K562 (cell line): ENCODE measurements around the gene TCF4. TPM values are rescaled to one million over a fixed set of nuclear protein-coding genes. Genes with fewer than 3 reads are reported as not detected.

Experiments
- ATAC-seq: fragments of 200-7000 bp; cut with Tn5 transposase; 3 replicates; pipeline ENCODE4 v1.9.1; 2020; ENCODE audit warnings: moderate library complexity
- BruUV-seq: library from RNA; stranded (reverse); fragments of 400-500 nt; replicated peaks from 2 replicates; lab custom pipeline; 2021; lab: Mats Ljungman, UMichigan
- CTCF ChIA-PET: fragments of 300-600 bp; formaldehyde crosslinking; extraction: SDS; loops from one replicate; lab custom pipeline; 2021; ENCODE audit warnings: low intra/inter-chr PET ratio; lab: Yijun Ruan, JAX
- POLR2A ChIA-PET: fragments of 300-600, 350-650 bp; sonication (Branson Sonifier 250); formaldehyde crosslinking; extraction: SDS; loops from one replicate; lab custom pipeline; 2021; ENCODE audit warnings: antibody characterized with exemption, inconsistent platforms; lab: Yijun Ruan, JAX
- DNase-seq, 4 experiments: peaks; one replicate each; pipeline versions ENCODE4 v3.0.0 to v3.0.0-alpha.2; 2011 to 2018; ENCODE audit warnings: low spot score in 3 of 4, mixed read lengths in 3 of 4; ENCODE audit errors: extremely low read depth in 1 of 4
- FAIRE-seq: peaks from 2 replicates; lab custom pipeline; 2011; peaks lifted over from hg19 to GRCh38; lab: Jason Lieb, UNC
- H2AFZ ChIP-seq: 2 replicates; pipeline ENCODE4 v1.6.0; 2011; ENCODE audit warnings: low read depth, low read length, control low read depth, inconsistent platforms
- H3K27ac ChIP-seq: fragments of 200-600 bp; 3 replicates; pipeline ENCODE4 v1.8.0; 2011; ENCODE audit warnings: low read depth, mild to moderate bottlenecking, control low read depth, inconsistent platforms, low read length, moderate library complexity, mixed read lengths; ENCODE audit errors: extremely low read depth
- H3K27me3 ChIP-seq, 2 experiments: fragments of 300-600 bp in 1 of 2; 2 replicates in 1 of 2; 3 replicates in 1 of 2; pipeline versions ENCODE4 v1.6.0 to v1.8.0; 2011; ENCODE audit warnings: inconsistent platforms in 2 of 2, low read length in 2 of 2, mild to moderate bottlenecking in 1 of 2, mixed read lengths in 1 of 2, moderate library complexity in 1 of 2; ENCODE audit not compliant: control insufficient read depth in 2 of 2, insufficient read depth in 2 of 2
- H3K36me3 ChIP-seq: fragments of 300-600 bp; 3 replicates; pipeline ENCODE4 v1.8.0; 2011; ENCODE audit warnings: mild to moderate bottlenecking, low read length, inconsistent platforms; ENCODE audit not compliant: control insufficient read depth, insufficient read depth
- H3K4me1 ChIP-seq, 2 experiments: fragments of 200-600 bp in 1 of 2; replicated peaks in 1 of 2; 2 replicates in 1 of 2; 3 replicates in 1 of 2; pipeline versions ENCODE4 v1.5.1 to v1.8.0; 2011; ENCODE audit warnings: inconsistent platforms in 2 of 2, low read length in 2 of 2, mild to moderate bottlenecking in 1 of 2, mixed read lengths in 1 of 2, moderate library complexity in 1 of 2; ENCODE audit not compliant: control insufficient read depth in 2 of 2, insufficient read depth in 2 of 2
- H3K4me2 ChIP-seq: 2 replicates; pipeline ENCODE4 v1.6.1; 2011; ENCODE audit warnings: low read length, control low read depth, inconsistent platforms, mixed read lengths; ENCODE audit not compliant: insufficient read depth
- H3K4me3 ChIP-seq: fragments of 200-600 bp; sonication (generic), shearing (Covaris generic); 2 replicates; pipeline ENCODE4 v1.5.1; 2016; ENCODE audit warnings: control low read depth, inconsistent platforms
- H3K79me2 ChIP-seq: fragments of 200-600 bp; 3 replicates; pipeline ENCODE4 v1.8.0; 2011; ENCODE audit warnings: low read length, inconsistent platforms; ENCODE audit not compliant: control insufficient read depth, insufficient read depth
- H3K9ac ChIP-seq, 2 experiments: 2 replicates each; pipeline versions ENCODE4 v1.6.0 to v1.6.1; 2011; ENCODE audit warnings: low read depth in 2 of 2, low read length in 2 of 2, control low read depth in 1 of 2, inconsistent platforms in 1 of 2, mild to moderate bottlenecking in 1 of 2, mixed read lengths in 1 of 2; ENCODE audit not compliant: insufficient read depth in 1 of 2
- H3K9me1 ChIP-seq: one replicate; pipeline ENCODE4 v1.6.0; 2011; ENCODE audit warnings: inconsistent platforms, mild to moderate bottlenecking, low read length, moderate library complexity; ENCODE audit not compliant: control insufficient read depth, insufficient read depth
- H3K9me3 ChIP-seq: replicated peaks from 2 replicates; pipeline ENCODE4 v1.5.1; 2011; ENCODE audit warnings: low read depth, low read length, inconsistent platforms; ENCODE audit not compliant: control insufficient read depth, insufficient read depth
- H4K20me1 ChIP-seq: replicated peaks from 2 replicates; pipeline ENCODE4 v1.6.1; 2011; ENCODE audit warnings: low read length, inconsistent platforms, mixed read lengths; ENCODE audit not compliant: control insufficient read depth, insufficient read depth
- C11orf30 ChIP-seq: fragments of 450-650 bp; IDR thresholded peaks from 2 replicates; pipeline ENCODE4 v1.6.1; 2016; ENCODE audit warnings: low read depth, mild to moderate bottlenecking
- EP400 ChIP-seq: fragments of 450-650 bp; IDR thresholded peaks from 2 replicates; pipeline ENCODE4 v1.6.1; 2017; ENCODE audit warnings: antibody characterized with exemption, mild to moderate bottlenecking, moderate library complexity
- MAFF ChIP-seq: IDR thresholded peaks from 2 replicates; pipeline ENCODE4 v1.6.1; 2012; ENCODE audit warnings: low read length, improper control_type of control experiment
- RB1 ChIP-seq: fragments of 450-650 bp; IDR thresholded peaks from 2 replicates; pipeline ENCODE4 v1.6.1; 2017; ENCODE audit warnings: low read depth, mild to moderate bottlenecking
- YY1 ChIP-seq, 3 experiments: IDR thresholded peaks; 2 replicates each; pipeline ENCODE4 v1.6.1; 2011; ENCODE audit warnings: low read length in 2 of 3, mild to moderate bottlenecking in 2 of 3, moderate library complexity in 2 of 3, borderline replicate concordance in 1 of 3, control low read depth in 1 of 3, low read depth in 1 of 3; ENCODE audit not compliant: insufficient read depth in 3 of 3, insufficient replicate concordance in 2 of 3, control insufficient read depth in 1 of 3, insufficient read length in 1 of 3; ENCODE audit errors: extremely low read depth in 1 of 3
- ZC3H4 ChIP-seq: sonication (generic); formaldehyde crosslinking; IDR thresholded peaks from 2 replicates; pipeline ENCODE4 v1.9.0; 2021; ENCODE audit warnings: missing genetic modification reagents, borderline replicate concordance
- ZNF165 ChIP-seq: fragments of 250-450 bp; sonication (Bioruptor Pico); IDR thresholded peaks from 2 replicates; pipeline ENCODE4 v1.4.0; 2020; ENCODE audit warnings: borderline replicate concordance
- ZNF75A ChIP-seq: fragments of 450-650 bp; formaldehyde crosslinking; IDR thresholded peaks from 2 replicates; pipeline ENCODE4 v1.4.0; 2020; ENCODE audit warnings: mild to moderate bottlenecking
- WGBS: fragments of 100-300 bp; shearing (Covaris generic); methylation state at CpG from one replicate; pipeline ENCODE4 v1.1.6; 2016; ENCODE audit warnings: low coverage, mixed read lengths; ENCODE audit not compliant: insufficient coverage; ENCODE audit errors: missing lambda C conversion rate; 5-methylcytosine and 5-hydroxymethylcytosine counted together
- in situ Hi-C: fragments of 300-500 bp; cut with MboI; formaldehyde crosslinking; loops from 4 replicates; pipeline ENCODE4 v1.15.0; 2018; ENCODE audit warnings: inconsistent platforms, mixed read lengths
- intact Hi-C: fragments of 100-400 bp; cut with micrococcal nuclease; formaldehyde crosslinking; loops from 2 replicates; pipeline ENCODE4 v1.14.2; 2022
- polyA plus RNA-seq, 8 experiments: library from polyadenylated mRNA; depleted of rRNA in 4 of 8; stranded (reverse) in 5 of 8; unstranded in 3 of 8; fragments of >200 nt; fragmentation: Nextera tagmentation in 2 of 8; fragmentation: Illumina TruSeq in 1 of 8; extraction: Ambion mirVana in 2 of 8; extraction: Trizol in 1 of 8; gene quantifications; 2 replicates each; pipeline versions ENCODE4 v1.2.1 to v1.2.3, GENCODE V29; 2011 to 2014; ENCODE audit warnings: inconsistent platforms in 1 of 8, missing spikeins in 1 of 8
- total RNA-seq, 7 experiments: library from RNA; depleted of rRNA in 6 of 7; stranded (reverse); fragments of >200 nt in 6 of 7; fragmentation: Illumina TruSeq in 2 of 7; extraction: Trizol in 2 of 7; gene quantifications; 2 replicates each; pipeline versions ENCODE4 v1.2.1 to v1.2.3, GENCODE V29; 2011 to 2021; ENCODE audit warnings: low replicate concordance in 1 of 7
- TF ChIP-seq, protein P1 (sequence below): sonication (generic); formaldehyde crosslinking; IDR thresholded peaks from 2 replicates; pipeline ENCODE4 v1.8.0; 2022; ENCODE audit warnings: mild to moderate bottlenecking, missing genetic modification reagents
- TF ChIP-seq, protein P2 (sequence below): fragments of 450-650 bp; IDR thresholded peaks from 2 replicates; pipeline ENCODE4 v1.7.0; 2016; ENCODE audit warnings: borderline replicate concordance
- TF ChIP-seq, protein P3 (sequence below): fragments of 250-450 bp; sonication (Bioruptor Pico); IDR thresholded peaks from 2 replicates; pipeline ENCODE4 v1.5.0; 2021; ENCODE audit warnings: mild to moderate bottlenecking, moderate library complexity
- TF ChIP-seq, protein P4 (sequence below): sonication (generic); formaldehyde crosslinking; IDR thresholded peaks from 2 replicates; pipeline ENCODE4 v1.8.1; 2023; ENCODE audit warnings: mild to moderate bottlenecking, missing genetic modification reagents, moderate library complexity

TCF4 gene
- total and polyA plus RNA-seq, 9 of the 15 experiments (the other 6 are each of a cell fraction or from before 2014, with no cell fraction given) = 4.8 to 24.7 (median 15.2) TPM

DNA sequence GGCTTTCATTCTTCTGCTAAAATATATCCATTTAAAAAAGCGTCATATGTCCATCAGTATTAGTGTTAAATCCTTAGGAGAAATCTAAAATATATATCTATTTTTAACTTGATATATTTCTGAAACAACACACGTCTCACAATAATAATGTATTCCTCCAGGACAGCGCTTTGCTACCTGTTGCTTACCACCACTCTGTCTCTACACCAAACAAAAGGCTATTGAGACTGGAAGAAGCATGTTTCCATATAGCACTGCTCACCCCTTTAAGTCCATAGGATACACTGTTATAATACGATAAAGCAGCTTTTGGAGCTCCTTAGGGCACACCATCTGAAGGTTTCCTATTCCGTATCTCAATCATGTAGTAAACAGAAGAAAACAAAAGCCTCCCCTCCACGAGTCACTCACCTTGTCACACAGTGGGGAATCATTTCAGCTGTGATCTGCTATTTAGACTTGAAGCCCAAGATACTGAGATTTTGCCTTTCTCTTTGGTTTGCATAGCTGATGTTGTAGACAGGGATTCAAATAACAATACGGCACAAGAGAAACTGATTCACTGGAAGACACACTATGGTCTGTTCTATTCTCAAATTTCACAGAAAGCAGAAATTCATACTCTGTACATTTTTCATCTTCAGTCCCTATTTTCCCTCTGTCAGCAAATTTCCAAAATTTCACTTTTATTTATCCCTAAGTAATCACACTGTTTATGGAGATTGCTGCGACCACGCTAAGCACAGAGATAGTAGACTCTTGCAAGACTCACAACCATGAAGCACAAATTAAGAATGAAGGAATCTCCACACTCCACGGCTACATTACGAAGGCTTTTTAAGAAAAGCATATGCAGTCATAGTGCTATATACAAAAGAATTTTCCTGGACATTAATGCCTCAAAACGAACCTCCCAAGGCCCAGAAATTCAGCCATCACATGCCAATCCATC, 187.1 kb downstream of the TCF4 start:
- intact Hi-C loops (no loop called here), in situ Hi-C loops (no loop called here)
- POLR2A ChIA-PET = no interaction called here
- Histone ChIP-seq H3K27ac (no peak overlapping the region), H3K4me3 (no peak overlapping the region), H3K9me1 (no peaks in the 10 kb centered on the region), H3K36me3 (no peaks in the 10 kb centered on the region), H3K27me3 (no peaks in the 10 kb centered on the region), H3K9me3 (no peaks in the 10 kb centered on the region), H3K4me2 (no peak overlapping the region), H4K20me1 (no peaks in the 10 kb centered on the region), H2AFZ (no peak overlapping the region), H3K4me1 (no peaks in the 10 kb centered on the region; a peak in 1 of 5 replicates), H3K9ac (no peak overlapping the region), H3K79me2 (no peaks in the 10 kb centered on the region)
- CTCF ChIA-PET = no interaction called here
- 77% methylated on average over 11 of the region's 12 CpGs for WGBS
- no TSS peak for BruUV-seq
- FAIRE-seq (no peak), ATAC-seq (no peak), DNase-seq (no peak)
- TF ChIP-seq, protein P1, sequence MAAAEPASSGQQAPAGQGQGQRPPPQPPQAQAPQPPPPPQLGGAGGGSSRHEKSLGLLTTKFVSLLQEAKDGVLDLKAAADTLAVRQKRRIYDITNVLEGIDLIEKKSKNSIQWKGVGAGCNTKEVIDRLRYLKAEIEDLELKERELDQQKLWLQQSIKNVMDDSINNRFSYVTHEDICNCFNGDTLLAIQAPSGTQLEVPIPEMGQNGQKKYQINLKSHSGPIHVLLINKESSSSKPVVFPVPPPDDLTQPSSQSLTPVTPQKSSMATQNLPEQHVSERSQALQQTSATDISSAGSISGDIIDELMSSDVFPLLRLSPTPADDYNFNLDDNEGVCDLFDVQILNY = no peak
- TF ChIP-seq RB1 = no peak
- TF ChIP-seq, protein P2, sequence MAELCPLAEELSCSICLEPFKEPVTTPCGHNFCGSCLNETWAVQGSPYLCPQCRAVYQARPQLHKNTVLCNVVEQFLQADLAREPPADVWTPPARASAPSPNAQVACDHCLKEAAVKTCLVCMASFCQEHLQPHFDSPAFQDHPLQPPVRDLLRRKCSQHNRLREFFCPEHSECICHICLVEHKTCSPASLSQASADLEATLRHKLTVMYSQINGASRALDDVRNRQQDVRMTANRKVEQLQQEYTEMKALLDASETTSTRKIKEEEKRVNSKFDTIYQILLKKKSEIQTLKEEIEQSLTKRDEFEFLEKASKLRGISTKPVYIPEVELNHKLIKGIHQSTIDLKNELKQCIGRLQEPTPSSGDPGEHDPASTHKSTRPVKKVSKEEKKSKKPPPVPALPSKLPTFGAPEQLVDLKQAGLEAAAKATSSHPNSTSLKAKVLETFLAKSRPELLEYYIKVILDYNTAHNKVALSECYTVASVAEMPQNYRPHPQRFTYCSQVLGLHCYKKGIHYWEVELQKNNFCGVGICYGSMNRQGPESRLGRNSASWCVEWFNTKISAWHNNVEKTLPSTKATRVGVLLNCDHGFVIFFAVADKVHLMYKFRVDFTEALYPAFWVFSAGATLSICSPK = no peak
- TF ChIP-seq ZNF165 (CRISPR knock-in tag) = no peak
- no peak for TF ChIP-seq ZNF75A (CRISPR knock-in tag)
- TF ChIP-seq ZC3H4 (CRISPR knock-in tag) = no peak
- TF ChIP-seq C11orf30 = peak; percentile 73
- TF ChIP-seq EP400 = no peak
- TF ChIP-seq MAFF = peak; percentile 82
- TF ChIP-seq YY1 (IDR thresholded peaks at IDR 0.05; ENCODE audit: borderline replicate concordance in 1 of 3, control insufficient read depth in 1 of 3, extremely low read depth in 1 of 3, insufficient read depth in 3 of 3, insufficient read length in 1 of 3, insufficient replicate concordance in 2 of 3, low read depth in 1 of 3, low read length in 2 of 3) = no peak
- TF ChIP-seq, protein P3, sequence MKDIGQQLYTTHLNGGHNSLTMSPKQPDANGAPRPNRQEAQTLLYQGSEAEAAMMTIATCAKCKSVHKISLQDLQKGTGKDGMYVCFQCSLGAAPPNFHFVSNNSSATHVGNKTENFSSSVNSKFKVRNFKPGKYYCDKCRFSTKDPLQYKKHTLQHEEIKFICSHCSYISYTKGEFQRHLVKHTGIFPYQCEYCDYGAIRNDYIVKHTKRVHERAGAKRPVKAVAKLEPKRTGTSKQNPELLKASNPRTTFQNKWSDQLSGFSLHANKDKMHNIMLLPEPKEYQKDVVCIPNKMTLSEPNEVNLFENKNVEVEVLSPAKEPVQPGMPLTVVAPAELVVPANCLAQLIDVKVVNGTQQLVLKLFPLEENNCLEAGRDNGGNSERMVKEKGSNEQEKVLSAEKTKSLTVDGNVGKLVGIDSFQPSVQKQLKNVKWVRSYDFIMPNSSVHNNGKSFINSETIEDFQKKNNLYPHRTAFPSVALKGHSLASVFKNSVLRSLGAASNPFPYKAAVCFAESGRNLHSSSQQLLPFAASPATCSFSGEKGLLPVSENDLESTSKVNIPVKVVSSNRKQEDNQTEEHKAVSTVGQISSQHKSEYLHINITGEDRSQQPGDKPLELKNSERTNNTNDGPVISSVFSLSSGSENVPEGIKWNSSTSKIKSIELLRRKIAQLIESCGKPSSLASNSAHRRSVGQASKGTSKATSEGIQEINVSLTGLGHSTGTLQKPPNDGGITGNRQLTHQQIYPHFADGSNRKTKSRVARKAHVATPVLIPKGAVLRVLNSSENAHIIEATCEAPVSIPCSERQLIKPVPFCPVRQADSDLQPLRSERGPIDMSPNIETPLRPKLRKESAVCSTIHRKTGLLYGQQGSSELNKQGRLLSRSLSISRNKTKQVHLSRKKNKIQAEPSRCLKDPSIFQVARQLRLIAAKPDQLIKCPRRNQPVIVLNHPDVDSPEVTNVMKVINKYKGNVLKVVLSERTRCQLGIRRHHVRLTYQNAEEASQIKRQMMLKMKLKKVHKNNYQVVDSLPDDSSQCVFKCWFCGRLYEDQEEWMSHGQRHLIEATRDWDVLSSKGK (CRISPR knock-in tag) = no peak
- TF ChIP-seq, protein P4, sequence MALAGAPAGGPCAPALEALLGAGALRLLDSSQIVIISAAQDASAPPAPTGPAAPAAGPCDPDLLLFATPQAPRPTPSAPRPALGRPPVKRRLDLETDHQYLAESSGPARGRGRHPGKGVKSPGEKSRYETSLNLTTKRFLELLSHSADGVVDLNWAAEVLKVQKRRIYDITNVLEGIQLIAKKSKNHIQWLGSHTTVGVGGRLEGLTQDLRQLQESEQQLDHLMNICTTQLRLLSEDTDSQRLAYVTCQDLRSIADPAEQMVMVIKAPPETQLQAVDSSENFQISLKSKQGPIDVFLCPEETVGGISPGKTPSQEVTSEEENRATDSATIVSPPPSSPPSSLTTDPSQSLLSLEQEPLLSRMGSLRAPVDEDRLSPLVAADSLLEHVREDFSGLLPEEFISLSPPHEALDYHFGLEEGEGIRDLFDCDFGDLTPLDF (CRISPR knock-in tag) = no peak
